Kidney (tissue), 14 donors: ENCODE results near the gene TP53AIP1. TPM values are rescaled to one million over a fixed set of nuclear protein-coding genes. Genes with fewer than 3 reads are reported as not detected.

Experiments
- DNase-seq, 5 donors: peaks; one replicate each; pipeline ENCODE4 v3.0.0-alpha.2; 2013 to 2020
- FAIRE-seq: peaks from 2 replicates; lab custom pipeline; 2012; peaks lifted over from hg19 to GRCh38; lab: Jason Lieb, UNC
- H3K27ac ChIP-seq, 2 donors: one replicate each; pipeline ENCODE4 v1.7.0; 2013; ENCODE audit warnings: low read depth in 2 of 2, low read length in 2 of 2, inconsistent platforms in 1 of 2
- H3K27me3 ChIP-seq: one replicate; pipeline ENCODE4 v1.7.1; 2013; ENCODE audit warnings: low read length, inconsistent platforms; ENCODE audit not compliant: control insufficient read depth, insufficient read depth
- H3K36me3 ChIP-seq, 3 donors: one replicate each; pipeline versions ENCODE4 v1.7.0 to v1.7.1; 2013; ENCODE audit warnings: low read length in 3 of 3, control low read depth in 1 of 3, inconsistent platforms in 1 of 3; ENCODE audit not compliant: insufficient read depth in 3 of 3, control insufficient read depth in 2 of 3
- H3K4me1 ChIP-seq, 3 donors: one replicate each; pipeline versions ENCODE4 v1.7.0 to v1.7.1; 2013; ENCODE audit warnings: low read length in 3 of 3, inconsistent platforms in 1 of 3, low read depth in 1 of 3; ENCODE audit not compliant: control insufficient read depth in 2 of 3, insufficient read depth in 2 of 3
- H3K4me3 ChIP-seq, 3 donors: one replicate each; pipeline versions ENCODE4 v1.7.0 to v1.8.1; 2013; ENCODE audit warnings: low read length in 3 of 3, control low read depth in 1 of 3, inconsistent platforms in 1 of 3
- H3K9ac ChIP-seq, 3 donors: one replicate each; pipeline versions ENCODE4 v1.7.0 to v1.7.1; 2013; ENCODE audit warnings: low read length in 3 of 3, control low read depth in 1 of 3, inconsistent platforms in 1 of 3
- H3K9me3 ChIP-seq, 3 donors: one replicate each; pipeline versions ENCODE4 v1.7.0 to v1.7.1; 2013; ENCODE audit warnings: low read length in 3 of 3, control low read depth in 1 of 3, inconsistent platforms in 1 of 3; ENCODE audit not compliant: control insufficient read depth in 2 of 3, insufficient read depth in 1 of 3
- CTCF ChIP-seq: IDR thresholded peaks from 3 replicates; pipeline ENCODE4 v1.5.1; 2012; ENCODE audit warnings: mild to moderate bottlenecking, moderate library complexity, borderline replicate concordance; ENCODE audit not compliant: insufficient read depth; ENCODE audit errors: extremely low read depth
- intact Hi-C: fragments of 100-400 bp; cut with DNase I; formaldehyde crosslinking; loops from one replicate; pipeline ENCODE4 v1.11.1; 2022
- polyA plus RNA-seq: library from polyadenylated mRNA; stranded (reverse); fragments of 350-450 nt; fragmentation: Illumina TruSeq; extraction: RNeasy Lipid Tissue Mini Kit (QIAGEN cat#74804); gene quantifications from one replicate; pipeline ENCODE4 v1.2.3, GENCODE V29; 2014; ENCODE audit warnings: low read depth, low replicate concordance; ENCODE audit not compliant: insufficient read depth
- total RNA-seq: library from RNA; stranded (reverse); fragmentation: NEBNext Ultra II Directional; extraction: Animal tissue kit (Norgen Biotek cat#: 25700); gene quantifications from one replicate; pipeline ENCODE4 v1.2.1, GENCODE V29; 2021
- donor health status: control.
- donor health status: control.
- donor health status: control.
- donor health status: control.
- donor health status: control.
- donor health status: DM: yes; HTN: yes; CAD: no.
- donor health status: Normal renal cell carcinoma (clear cell type).

The TP53AIP1 gene
- total and polyA plus RNA-seq, 2 donors from 2014 or later: 0.82 to 5.3 TPM

- intact Hi-C loops: no loop called here
- Histone ChIP-seq H3K4me1 (peaks cover 0 to 4% (median 0%) of the 10 kb centered on the region in 3 donors), H3K9ac (no peak overlapping the region), H3K36me3 (no peaks in the 10 kb centered on the region), H3K9me3 (no peaks in the 10 kb centered on the region), H3K4me3 (no peak overlapping the region), H3K27ac (no peak overlapping the region), H3K27me3 (no peaks in the 10 kb centered on the region)
- no peak for FAIRE-seq
- no peak for TF ChIP-seq CTCF
- DNase-seq: no peak
Measured at GRCh38 chr11:128897826-128898225, 44.8 kb downstream of the TP53AIP1 start.

- no peaks in the 10 kb centered on the region for H3K9me3 ChIP-seq
- intact Hi-C loops: no loop called here
- no peak for FAIRE-seq
- TF ChIP-seq CTCF: no peak
- no peak overlapping the region for H3K27ac ChIP-seq
- H3K4me1 ChIP-seq: peaks cover 0 to 4% (median 0%) of the 10 kb centered on the region in 3 donors
- no peaks in the 10 kb centered on the region for H3K36me3 ChIP-seq
- H3K27me3 ChIP-seq: no peaks in the 10 kb centered on the region
- no peak overlapping the region for H3K9ac ChIP-seq
- no peak overlapping the region for H3K4me3 ChIP-seq
- DNase-seq: no peak
Measured at GRCh38 chr11:128896356-128896755, 46.3 kb downstream of the TP53AIP1 start.

- FAIRE-seq: no peak
- Histone ChIP-seq H3K4me3 (no peak overlapping the region), H3K27me3 (no peaks in the 10 kb centered on the region), H3K27ac (no peak overlapping the region), H3K36me3 (no peaks in the 10 kb centered on the region), H3K9ac (no peak overlapping the region), H3K9me3 (no peaks in the 10 kb centered on the region), H3K4me1 (peaks cover 0 to 6% (median 0%) of the 10 kb centered on the region in 3 donors)
- no peak for TF ChIP-seq CTCF
- intact Hi-C loops: no loop called here
- no peak for DNase-seq
Measured at GRCh38 chr11:128895526-128895925, 47.1 kb downstream of the TP53AIP1 start.

GRCh38 chr11:128894685-128895084 lies 48.0 kb downstream of the TP53AIP1 start:
- no peak for DNase-seq
- FAIRE-seq: no peak
- peaks cover 0 to 11% (median 6%) of the 10 kb centered on the region in 3 donors for H3K4me1 ChIP-seq
- no peak overlapping the region for H3K4me3 ChIP-seq
- H3K9ac ChIP-seq: no peak overlapping the region
- intact Hi-C loops: no loop called here
- H3K27ac ChIP-seq: no peak overlapping the region
- TF ChIP-seq CTCF: no peak
- H3K27me3 ChIP-seq: no peaks in the 10 kb centered on the region
- H3K9me3 ChIP-seq: no peaks in the 10 kb centered on the region
- no peaks in the 10 kb centered on the region for H3K36me3 ChIP-seq
